WI38 (cell line): Measurements from ENCODE around the gene ATP11A.

ENCODE experiments used
- H3K4me3 ChIP-seq: 2 replicates; pipeline ENCODE4 v1.5.1; 2011; ENCODE audit warnings: low read depth, mild to moderate bottlenecking, control low read depth, low read length
- CTCF ChIP-seq: IDR thresholded peaks from 2 replicates; pipeline ENCODE4 v1.5.1; 2012; ENCODE audit warnings: low read depth, mild to moderate bottlenecking, control low read depth, low read length

ATP11A gene

DNA sequence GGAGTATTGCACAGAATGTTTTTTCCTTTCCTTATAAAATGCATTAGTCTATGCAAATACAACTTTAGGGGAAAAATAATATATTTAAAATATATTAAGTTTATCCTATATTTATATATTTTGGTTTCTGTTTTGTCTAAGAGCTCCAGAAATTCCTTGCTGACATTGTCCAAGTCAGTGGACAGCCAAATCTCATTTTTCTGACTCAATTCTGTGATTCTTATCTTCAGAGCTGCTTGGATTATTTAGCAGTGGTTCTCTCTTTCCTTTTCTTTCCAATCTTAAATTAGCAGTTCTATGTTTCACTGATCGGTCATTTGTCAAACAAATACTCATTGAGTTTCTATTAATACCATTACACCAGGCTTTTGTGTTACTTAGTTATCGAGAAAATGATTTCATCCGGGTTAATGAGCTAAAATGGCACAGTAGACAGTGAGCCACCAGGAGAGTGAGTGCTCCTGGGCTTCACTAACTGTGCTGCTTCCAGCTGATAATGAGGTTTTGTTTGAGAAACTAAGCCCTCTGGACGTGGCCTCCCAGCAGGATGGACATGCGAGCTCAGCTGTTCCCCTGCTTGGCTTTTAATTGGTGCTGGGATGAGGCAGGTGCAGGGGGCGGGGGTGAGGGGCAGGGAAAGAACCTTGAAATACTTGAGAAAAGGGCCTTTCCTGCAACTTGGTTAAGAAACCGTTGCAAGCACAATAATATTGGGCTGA lies 44.0 kb downstream of the ATP11A start:
- no peak for TF ChIP-seq CTCF
- no peak overlapping the region for H3K4me3 ChIP-seq

DNA sequence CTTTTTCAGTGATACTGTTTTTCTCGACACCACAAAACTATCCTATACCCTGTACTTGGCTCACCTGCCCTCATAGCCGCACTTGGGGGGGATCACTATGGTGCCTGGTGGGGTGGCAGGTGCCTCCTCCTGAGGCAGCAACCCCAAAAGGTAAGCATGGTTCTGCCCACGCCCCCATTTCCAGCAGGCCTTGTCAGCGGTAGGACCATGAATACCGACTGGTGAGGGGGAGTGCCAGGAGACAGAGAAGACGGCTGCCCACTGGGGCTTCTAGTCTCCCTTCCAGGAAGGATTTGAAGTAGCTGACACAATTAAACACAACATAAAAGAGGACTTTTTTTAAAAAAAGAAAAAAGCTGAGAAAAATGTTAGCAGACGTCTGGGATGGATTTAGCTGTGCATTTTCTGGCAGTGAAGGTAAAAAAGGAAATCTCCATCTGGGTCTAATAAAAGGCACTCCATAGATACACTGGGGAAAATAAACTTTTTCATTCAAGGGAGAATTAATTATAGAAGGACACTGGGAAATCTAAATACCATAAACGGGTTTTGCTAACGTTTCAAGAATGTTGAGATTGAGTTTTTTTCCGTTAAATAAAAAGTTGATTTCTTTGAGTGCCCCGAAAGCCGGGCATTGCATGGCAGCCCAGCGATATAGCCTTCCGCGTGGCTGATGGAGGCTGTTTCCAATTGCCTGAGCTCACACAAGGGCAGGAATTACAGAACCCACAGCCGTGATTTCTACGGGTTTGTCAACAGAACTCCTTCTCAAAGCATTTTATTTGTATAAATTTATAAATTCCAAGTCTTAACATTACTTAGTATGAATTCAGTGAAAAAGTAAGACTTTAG lies 45.1 kb downstream of the ATP11A start:
- TF ChIP-seq CTCF: no peak
- no peak overlapping the region for H3K4me3 ChIP-seq

DNA sequence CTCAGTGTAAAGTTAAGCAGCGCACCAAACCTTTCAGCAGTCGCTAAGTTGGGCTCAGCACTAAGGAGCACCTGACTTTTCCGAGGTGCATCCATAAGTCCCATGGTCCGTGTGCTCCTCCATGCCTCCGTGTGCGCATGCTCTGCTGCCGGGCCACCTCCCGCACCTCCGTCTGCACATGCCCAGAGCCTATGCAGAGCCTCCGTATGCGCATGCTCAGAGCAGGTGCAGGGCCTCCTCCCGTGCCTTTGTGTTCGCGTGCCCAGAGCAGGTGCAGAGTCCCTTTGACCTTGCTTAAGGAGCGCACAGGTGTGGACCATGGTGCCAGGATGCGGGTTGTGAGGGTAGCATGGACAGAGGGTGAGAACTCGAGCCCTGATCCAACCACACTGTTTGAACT lies 46.0 kb downstream of the ATP11A start:
- no peak for TF ChIP-seq CTCF
- H3K4me3 ChIP-seq: no peak overlapping the region

- no peak overlapping the region for H3K4me3 ChIP-seq
- no peak for TF ChIP-seq CTCF
Measured at GRCh38 chr13:112737294-112737693, 47.5 kb downstream of the ATP11A start.

GRCh38 chr13:112738606-112739005 lies 48.8 kb downstream of the ATP11A start:
- H3K4me3 ChIP-seq: no peak overlapping the region
- no peak for TF ChIP-seq CTCF

- H3K4me3 ChIP-seq: peak overlapping the region; percentile 28
- no peak for TF ChIP-seq CTCF
Measured at GRCh38 chr13:112740502-112741131, 50.8 kb downstream of the ATP11A start.
